ENCODE data around the gene ANKRD24.

Gene ANKRD24

DNA sequence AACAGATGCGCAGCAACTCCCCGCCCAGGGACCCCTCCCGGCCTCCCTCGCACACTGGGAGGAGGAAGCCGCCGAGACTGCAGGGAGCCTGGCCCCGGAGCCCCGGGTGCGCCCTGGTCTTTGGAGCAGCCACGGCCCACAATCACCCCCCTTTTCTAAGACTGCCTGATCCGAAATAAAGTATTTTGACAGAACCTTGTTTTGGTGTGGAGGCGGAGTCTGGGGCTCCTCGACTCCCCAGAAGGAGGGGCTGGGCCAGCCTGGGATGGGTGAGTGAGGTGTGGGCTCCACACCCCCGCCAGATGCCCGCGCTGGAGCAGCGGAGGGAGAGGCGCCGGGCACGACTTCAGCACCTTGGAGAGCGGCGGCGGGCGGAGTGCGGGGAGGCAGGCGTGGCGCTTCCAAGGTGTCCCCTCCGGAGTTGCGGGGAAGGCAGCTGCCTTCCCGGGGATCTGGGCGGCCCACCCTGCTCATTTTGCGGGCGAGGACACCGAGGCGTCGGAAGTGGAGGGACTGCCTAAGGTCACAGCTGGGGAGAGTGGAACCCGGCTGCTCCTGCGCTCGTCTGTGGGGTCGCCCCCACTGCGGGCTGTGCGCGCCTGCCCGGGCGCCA lies 9.5 kb upstream of the ANKRD24 start:
- no peak overlapping the region for H3K4me3 ChIP-seq (ENCODE audit: low read length)
- no peaks in the 10 kb centered on the region; the same call in 1 of the 2 replicates for H3K27me3 ChIP-seq (ENCODE audit: control insufficient read depth, low read length)
- no peak overlapping the region for H3K27ac ChIP-seq (ENCODE audit: low read depth, low read length)
- no peaks in the 10 kb centered on the region for H3K9me2 ChIP-seq (replicated peaks; ENCODE audit: control insufficient read depth, low read length)
- H3K4me2 ChIP-seq (ENCODE audit: low read length), result no peak overlapping the region
- H3F3A ChIP-seq (ENCODE audit: control insufficient read depth, insufficient read depth), result no peaks in the 10 kb centered on the region
- no peaks in the 10 kb centered on the region for H3K36me3 ChIP-seq (ENCODE audit: control insufficient read depth, low read length)
- no peaks in the 10 kb centered on the region for H3K79me2 ChIP-seq (ENCODE audit: control insufficient read depth, low read length)
- H4K20me1 ChIP-seq (ENCODE audit: control insufficient read depth, insufficient read depth, low read depth, low read length), result no peaks in the 10 kb centered on the region; the same call in 1 of the 2 replicates
- H3K4me1 ChIP-seq (ENCODE audit: control insufficient read depth, low read length), result no peaks in the 10 kb centered on the region
- no peaks in the 10 kb centered on the region for H3K9me3 ChIP-seq (ENCODE audit: control insufficient read depth, insufficient read depth, low read length)
- TF ChIP-seq EZH2phosphoT487 (IDR thresholded peaks at IDR 0.05; ENCODE audit: borderline replicate concordance, low read length) (no peak), CTCF (IDR thresholded peaks at IDR 0.05; ENCODE audit: low read depth, low read length, poor library complexity, severe bottlenecking) (no peak)

- TF ChIP-seq EZH2phosphoT487 (IDR thresholded peaks at IDR 0.05; ENCODE audit: borderline replicate concordance, low read length), result no peak
- TF ChIP-seq CTCF (IDR thresholded peaks at IDR 0.05; ENCODE audit: low read depth, low read length, poor library complexity, severe bottlenecking), result no peak
- Histone ChIP-seq H3K27ac (ENCODE audit: low read depth, low read length) (no peak overlapping the region), H3K27me3 (ENCODE audit: control insufficient read depth, low read length) (no peaks in the 10 kb centered on the region; the same call in 1 of the 2 replicates), H3K9me3 (ENCODE audit: control insufficient read depth, insufficient read depth, low read length) (no peaks in the 10 kb centered on the region), H3K36me3 (ENCODE audit: control insufficient read depth, low read length) (0 out of 2 replicates have a peak, but pooled peaks cover under 1% of the 10 kb centered on the region), H3K4me1 (ENCODE audit: control insufficient read depth, low read length) (no peaks in the 10 kb centered on the region), H3K79me2 (ENCODE audit: control insufficient read depth, low read length) (no peaks in the 10 kb centered on the region), H3K9me2 (replicated peaks; ENCODE audit: control insufficient read depth, low read length) (no peaks in the 10 kb centered on the region), H3F3A (ENCODE audit: control insufficient read depth, insufficient read depth) (no peaks in the 10 kb centered on the region), H4K20me1 (ENCODE audit: control insufficient read depth, insufficient read depth, low read depth, low read length) (no peaks in the 10 kb centered on the region; the same call in 1 of the 2 replicates), H3K4me3 (ENCODE audit: low read length) (no peak overlapping the region), H3K4me2 (ENCODE audit: low read length) (no peak overlapping the region)
Measured at GRCh38 chr19:4173479-4174212, 8.8 kb upstream of the ANKRD24 start.

- Histone ChIP-seq H3F3A (ENCODE audit: control insufficient read depth, insufficient read depth) (no peaks in the 10 kb centered on the region), H4K20me1 (ENCODE audit: control insufficient read depth, insufficient read depth, low read depth, low read length) (no peaks in the 10 kb centered on the region; the same call in 1 of the 2 replicates), H3K9me3 (ENCODE audit: control insufficient read depth, insufficient read depth, low read length) (no peaks in the 10 kb centered on the region), H3K79me2 (ENCODE audit: control insufficient read depth, low read length) (no peaks in the 10 kb centered on the region), H3K4me3 (ENCODE audit: low read length) (no peak overlapping the region), H3K27me3 (ENCODE audit: control insufficient read depth, low read length) (no peaks in the 10 kb centered on the region; the same call in 1 of the 2 replicates), H3K9me2 (replicated peaks; ENCODE audit: control insufficient read depth, low read length) (no peaks in the 10 kb centered on the region), H3K27ac (ENCODE audit: low read depth, low read length) (no peak overlapping the region), H3K4me1 (ENCODE audit: control insufficient read depth, low read length) (no peaks in the 10 kb centered on the region), H3K4me2 (ENCODE audit: low read length) (no peak overlapping the region), H3K36me3 (ENCODE audit: control insufficient read depth, low read length) (0 out of 2 replicates have a peak, but pooled peaks cover 5% of the 10 kb centered on the region)
- TF ChIP-seq EZH2phosphoT487 (IDR thresholded peaks at IDR 0.05; ENCODE audit: borderline replicate concordance, low read length) (no peak), CTCF (IDR thresholded peaks at IDR 0.05; ENCODE audit: low read depth, low read length, poor library complexity, severe bottlenecking) (no peak)
Measured at GRCh38 chr19:4174213-4174894, 8.1 kb upstream of the ANKRD24 start.

Data from DOHH2 (cell line).